ENCODE data around the gene XPNPEP3. TPM values are rescaled to one million over a fixed set of nuclear protein-coding genes. Genes with fewer than 3 reads are reported as not detected.

Gene XPNPEP3
- total RNA-seq, 1 experiment from 2014 or later = 17.5 TPM

DNA sequence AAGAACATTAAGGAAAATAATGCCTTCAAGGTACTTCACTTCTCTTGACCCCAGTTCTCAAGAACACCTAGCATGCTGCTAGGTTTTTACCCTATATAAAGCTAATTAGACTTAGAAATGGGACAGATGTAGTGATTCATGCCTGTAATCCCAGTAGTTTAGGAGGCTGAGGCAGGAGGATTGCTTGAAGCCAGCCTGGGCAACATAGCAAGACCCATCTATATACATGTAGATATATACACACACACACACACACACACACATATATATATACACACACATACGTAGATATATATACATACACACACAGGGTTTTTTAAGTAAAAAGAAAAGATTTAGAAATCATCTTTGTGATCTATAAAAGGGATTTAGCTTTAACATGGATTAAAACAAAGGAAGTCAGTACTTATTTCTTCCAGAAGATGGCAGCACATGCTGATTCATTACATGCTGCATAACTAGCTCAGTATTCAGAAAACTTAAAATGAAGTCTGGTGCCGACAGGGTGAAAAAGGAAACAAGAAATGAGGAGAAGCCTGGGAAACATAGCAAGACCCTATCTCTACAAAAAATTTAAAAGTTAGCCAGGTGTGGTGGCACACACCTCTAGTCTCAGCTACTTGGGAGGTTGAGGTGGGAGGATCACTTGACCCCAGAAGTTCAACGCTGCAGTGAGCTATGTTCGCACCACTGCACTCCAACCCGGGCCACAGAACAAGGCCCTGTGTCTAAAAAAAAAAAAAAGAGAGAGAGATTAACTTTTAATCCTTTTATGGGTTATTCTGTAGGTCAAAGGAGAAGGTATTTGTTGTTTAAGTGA lies 65.7 kb downstream of the XPNPEP3 start:
- Histone ChIP-seq H3K27ac (ENCODE audit: low read length) (no peak overlapping the region), H3K36me3 (ENCODE audit: insufficient read depth, low read length) (0 out of 2 replicates have a peak, but pooled peaks cover 2% of the 10 kb centered on the region), H3K4me1 (ENCODE audit: low read length) (no peaks in the 10 kb centered on the region), H3K9me3 (ENCODE audit: low read length) (no peaks in the 10 kb centered on the region), H3K9me2 (replicated peaks; ENCODE audit: insufficient read depth, low read length) (no peaks in the 10 kb centered on the region), H3K27me3 (ENCODE audit: low read length) (no peaks in the 10 kb centered on the region), H3K9ac (ENCODE audit: low read length) (no peak overlapping the region), H3K4me3 (ENCODE audit: low read length) (no peak overlapping the region), H2AFZ (ENCODE audit: low read length) (no peak overlapping the region), H4K20me1 (ENCODE audit: insufficient read depth, low read depth, low read length) (no peaks in the 10 kb centered on the region), H3K4me2 (ENCODE audit: low read depth, low read length, poor library complexity, severe bottlenecking) (no peak overlapping the region), H3K79me2 (ENCODE audit: low read length) (no peaks in the 10 kb centered on the region)
- peak; percentile 85 for DNase-seq

GRCh38 chr22:40928657-40929056 lies 71.7 kb downstream of the XPNPEP3 start:
- no peak overlapping the region for H2AFZ ChIP-seq (ENCODE audit: low read length)
- peaks cover 3% of the 10 kb centered on the region; the same call in 1 of the 2 replicates for H3K36me3 ChIP-seq (ENCODE audit: insufficient read depth, low read length)
- H3K27ac ChIP-seq (ENCODE audit: low read length) = no peak overlapping the region
- no peak for DNase-seq
- no peak overlapping the region for H3K4me2 ChIP-seq (ENCODE audit: low read depth, low read length, poor library complexity, severe bottlenecking)
- no peak overlapping the region for H3K4me3 ChIP-seq (ENCODE audit: low read length)
- no peak overlapping the region for H3K9ac ChIP-seq (ENCODE audit: low read length)
- no peaks in the 10 kb centered on the region for H3K4me1 ChIP-seq (ENCODE audit: low read length)
- no peaks in the 10 kb centered on the region for H3K9me2 ChIP-seq (replicated peaks; ENCODE audit: insufficient read depth, low read length)
- no peaks in the 10 kb centered on the region for H3K27me3 ChIP-seq (ENCODE audit: low read length)
- H3K79me2 ChIP-seq (ENCODE audit: low read length) = no peaks in the 10 kb centered on the region
- no peaks in the 10 kb centered on the region for H3K9me3 ChIP-seq (ENCODE audit: low read length)
- H4K20me1 ChIP-seq (ENCODE audit: insufficient read depth, low read depth, low read length) = no peaks in the 10 kb centered on the region

- H3K27me3 ChIP-seq (ENCODE audit: low read length) = no peaks in the 10 kb centered on the region
- H3K4me3 ChIP-seq (ENCODE audit: low read length) = no peak overlapping the region
- no peaks in the 10 kb centered on the region for H3K79me2 ChIP-seq (ENCODE audit: low read length)
- H3K27ac ChIP-seq (ENCODE audit: low read length) = no peak overlapping the region
- H3K4me1 ChIP-seq (ENCODE audit: low read length) = no peaks in the 10 kb centered on the region
- H3K9me2 ChIP-seq (replicated peaks; ENCODE audit: insufficient read depth, low read length) = no peaks in the 10 kb centered on the region
- peaks cover 3% of the 10 kb centered on the region; the same call in 1 of the 2 replicates for H3K36me3 ChIP-seq (ENCODE audit: insufficient read depth, low read length)
- DNase-seq = no peak
- H2AFZ ChIP-seq (ENCODE audit: low read length) = no peak overlapping the region
- no peaks in the 10 kb centered on the region for H3K9me3 ChIP-seq (ENCODE audit: low read length)
- no peaks in the 10 kb centered on the region for H4K20me1 ChIP-seq (ENCODE audit: insufficient read depth, low read depth, low read length)
- H3K4me2 ChIP-seq (ENCODE audit: low read depth, low read length, poor library complexity, severe bottlenecking) = no peak overlapping the region
- H3K9ac ChIP-seq (ENCODE audit: low read length) = no peak overlapping the region
Observed at GRCh38 chr22:40932396-40932795, 75.4 kb downstream of the XPNPEP3 start.

GRCh38 chr22:40939202-40939601 lies 82.3 kb downstream of the XPNPEP3 start:
- Histone ChIP-seq H4K20me1 (ENCODE audit: insufficient read depth, low read depth, low read length) (no peaks in the 10 kb centered on the region), H3K79me2 (ENCODE audit: low read length) (no peaks in the 10 kb centered on the region), H3K4me1 (ENCODE audit: low read length) (peaks cover 34% of the 10 kb centered on the region), H3K27ac (ENCODE audit: low read length) (no peak overlapping the region), H3K9me3 (ENCODE audit: low read length) (no peaks in the 10 kb centered on the region), H3K36me3 (ENCODE audit: insufficient read depth, low read length) (no peaks in the 10 kb centered on the region), H3K9me2 (replicated peaks; ENCODE audit: insufficient read depth, low read length) (no peaks in the 10 kb centered on the region), H3K27me3 (ENCODE audit: low read length) (no peaks in the 10 kb centered on the region), H2AFZ (ENCODE audit: low read length) (no peak overlapping the region), H3K9ac (ENCODE audit: low read length) (no peak overlapping the region), H3K4me3 (ENCODE audit: low read length) (no peak overlapping the region), H3K4me2 (ENCODE audit: low read depth, low read length, poor library complexity, severe bottlenecking) (no peak overlapping the region)
- DNase-seq = peak; percentile 55

DNA sequence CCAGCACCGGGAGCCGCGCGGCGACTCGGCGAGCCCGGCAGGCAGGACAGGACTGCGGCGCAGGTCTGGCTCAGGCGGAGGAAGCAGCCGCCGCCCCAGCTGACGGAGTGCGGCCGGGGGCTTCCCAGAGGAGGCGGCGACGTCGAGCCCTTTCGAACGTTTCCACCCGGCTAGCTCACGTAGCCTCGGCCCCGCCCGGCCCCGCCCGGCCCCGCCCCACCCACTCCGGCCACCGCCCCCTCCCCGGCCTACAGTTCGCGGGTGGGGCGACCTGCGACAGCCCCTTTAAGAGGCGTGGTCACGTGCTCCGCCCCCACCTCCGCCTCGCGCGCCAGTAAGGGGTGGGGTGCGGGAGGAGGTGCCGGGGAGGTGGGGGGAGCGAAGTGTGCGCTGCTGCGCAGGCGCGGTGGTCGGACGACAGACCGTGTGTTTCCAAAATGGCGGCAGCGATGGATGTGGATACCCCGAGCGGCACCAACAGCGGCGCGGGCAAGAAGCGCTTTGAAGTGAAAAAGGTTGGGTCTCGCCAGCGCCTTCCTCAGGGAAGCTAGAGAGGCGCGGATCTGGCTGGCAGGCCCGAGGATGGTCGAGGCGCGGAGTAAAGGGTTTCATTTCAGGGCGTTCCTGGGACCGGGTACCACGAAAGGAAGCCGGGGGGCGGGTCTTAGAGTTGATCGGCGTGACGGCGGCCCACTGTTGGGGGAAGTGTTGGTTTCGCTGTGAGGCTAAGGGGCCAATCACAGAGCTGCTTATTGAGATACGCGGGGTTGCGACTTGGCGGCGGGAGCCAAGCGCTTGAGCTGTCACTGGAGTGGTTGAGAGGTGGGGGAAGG lies 94.2 kb downstream of the XPNPEP3 start, which contains the start of gene RBX1:
Gene RBX1 (plus strand): TSS at position 417 of the 833 bp plus-strand sequence. CDS start 21 bp downstream, at position 438.
- peak; percentile 99 for DNase-seq
- H3K9me3 ChIP-seq (ENCODE audit: low read length) = no peaks in the 10 kb centered on the region
- peak within 1 kb of the TSS; percentile 94 for H3K4me3 ChIP-seq (ENCODE audit: low read length)
- peaks cover 31% of the 10 kb centered on the region for H3K36me3 ChIP-seq (ENCODE audit: insufficient read depth, low read length)
- H3K27me3 ChIP-seq (ENCODE audit: low read length) = no peaks in the 10 kb centered on the region
- H2AFZ ChIP-seq (ENCODE audit: low read length) = peak within 1 kb of the TSS; percentile 96
- H3K4me2 ChIP-seq (ENCODE audit: low read depth, low read length, poor library complexity, severe bottlenecking) = peak within 1 kb of the TSS; percentile 95
- H3K27ac ChIP-seq (ENCODE audit: low read length) = peak within 1 kb of the TSS; percentile 74
- H3K79me2 ChIP-seq (ENCODE audit: low read length) = peaks cover 45% of the 10 kb centered on the region
- peak within 1 kb of the TSS; percentile 87 for H3K9ac ChIP-seq (ENCODE audit: low read length)
- no peaks in the 10 kb centered on the region for H4K20me1 ChIP-seq (ENCODE audit: insufficient read depth, low read depth, low read length)
- H3K9me2 ChIP-seq (replicated peaks; ENCODE audit: insufficient read depth, low read length) = no peaks in the 10 kb centered on the region
- peaks cover 21% of the 10 kb centered on the region for H3K4me1 ChIP-seq (ENCODE audit: low read length)

GRCh38 chr22:40951795-40952605 lies 95.1 kb downstream of the XPNPEP3 start:
- Histone ChIP-seq H3K9me2 (replicated peaks; ENCODE audit: insufficient read depth, low read length) (no peaks in the 10 kb centered on the region), H4K20me1 (ENCODE audit: insufficient read depth, low read depth, low read length) (no peaks in the 10 kb centered on the region), H3K4me3 (ENCODE audit: low read length) (peak overlapping the region; percentile 94), H3K4me2 (ENCODE audit: low read depth, low read length, poor library complexity, severe bottlenecking) (peak overlapping the region; percentile 80), H3K27me3 (ENCODE audit: low read length) (no peaks in the 10 kb centered on the region), H2AFZ (ENCODE audit: low read length) (no peak overlapping the region), H3K27ac (ENCODE audit: low read length) (peak overlapping the region; percentile 67), H3K79me2 (ENCODE audit: low read length) (peaks cover 49% of the 10 kb centered on the region), H3K4me1 (ENCODE audit: low read length) (peaks cover 21% of the 10 kb centered on the region), H3K9ac (ENCODE audit: low read length) (peak overlapping the region; percentile 87), H3K9me3 (ENCODE audit: low read length) (no peaks in the 10 kb centered on the region), H3K36me3 (ENCODE audit: insufficient read depth, low read length) (peaks cover 33% of the 10 kb centered on the region)
- peak; percentile 65 for DNase-seq

GRCh38 chr22:40953471-40953870 lies 96.5 kb downstream of the XPNPEP3 start:
- H3K27ac ChIP-seq (ENCODE audit: low read length) = no peak overlapping the region
- H3K9me3 ChIP-seq (ENCODE audit: low read length) = no peaks in the 10 kb centered on the region
- peaks cover 21% of the 10 kb centered on the region for H3K4me1 ChIP-seq (ENCODE audit: low read length)
- H2AFZ ChIP-seq (ENCODE audit: low read length) = no peak overlapping the region
- H3K36me3 ChIP-seq (ENCODE audit: insufficient read depth, low read length) = peaks cover 33% of the 10 kb centered on the region
- no peaks in the 10 kb centered on the region for H3K9me2 ChIP-seq (replicated peaks; ENCODE audit: insufficient read depth, low read length)
- no peaks in the 10 kb centered on the region for H4K20me1 ChIP-seq (ENCODE audit: insufficient read depth, low read depth, low read length)
- no peaks in the 10 kb centered on the region for H3K27me3 ChIP-seq (ENCODE audit: low read length)
- no peak for DNase-seq
- no peak overlapping the region for H3K4me3 ChIP-seq (ENCODE audit: low read length)
- no peak overlapping the region for H3K9ac ChIP-seq (ENCODE audit: low read length)
- peaks cover 59% of the 10 kb centered on the region for H3K79me2 ChIP-seq (ENCODE audit: low read length)
- H3K4me2 ChIP-seq (ENCODE audit: low read depth, low read length, poor library complexity, severe bottlenecking) = peak overlapping the region; percentile 30

Measured in Karpas-422 (cell line).